Activated CD8-positive, alpha-beta memory T cell treated with anti-CD3 and anti-CD28 coated beads, Interleukin-2, amount 50 U/mL, for 4 hours (primary cell): ENCODE data around the gene PITX1.

ENCODE experiments used
- DNase-seq: peaks from one replicate; pipeline ENCODE4 v3.0.0-alpha.2; 2020

The PITX1 gene

DNA sequence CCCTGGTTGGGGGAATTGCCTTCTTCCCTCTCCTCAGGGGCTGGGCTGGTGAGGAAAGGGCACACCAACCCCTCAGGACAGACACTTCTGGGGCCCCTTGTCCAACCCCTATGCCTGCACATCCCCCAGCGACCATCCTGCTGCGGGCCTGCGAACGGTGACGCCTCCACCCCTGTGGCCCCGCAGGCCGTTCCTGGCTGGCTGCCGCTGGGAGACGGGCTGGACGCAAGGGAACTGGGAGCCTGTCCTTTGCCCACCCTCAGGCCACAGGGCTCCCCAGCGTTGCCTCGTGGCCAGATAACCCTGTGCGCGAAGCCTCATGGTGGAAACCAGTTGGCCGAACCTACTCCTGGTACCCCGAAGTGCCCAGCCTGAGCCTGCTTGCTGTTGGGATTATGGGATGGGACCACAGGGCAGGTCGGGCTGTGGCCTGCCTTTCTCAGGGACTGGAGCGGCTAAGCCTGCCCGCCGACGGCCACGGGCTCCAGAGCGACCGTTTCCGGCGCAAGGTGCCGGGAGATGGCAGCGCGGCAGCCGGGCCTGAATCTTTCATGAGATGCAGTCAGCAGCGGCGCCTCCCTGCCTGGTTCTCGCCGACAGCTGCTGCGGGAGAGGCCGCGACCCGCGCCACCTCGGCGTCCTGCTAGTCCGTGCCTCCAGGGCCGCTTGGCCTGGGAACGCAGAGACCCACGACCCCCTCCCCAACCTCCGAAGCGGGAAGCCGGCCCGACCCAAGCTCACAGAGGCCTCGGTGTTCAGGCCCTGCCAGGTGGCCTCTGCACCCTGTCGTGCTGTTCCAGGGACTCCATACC, 6.5 kb upstream of the PITX1 start:
- no peak for DNase-seq

DNA sequence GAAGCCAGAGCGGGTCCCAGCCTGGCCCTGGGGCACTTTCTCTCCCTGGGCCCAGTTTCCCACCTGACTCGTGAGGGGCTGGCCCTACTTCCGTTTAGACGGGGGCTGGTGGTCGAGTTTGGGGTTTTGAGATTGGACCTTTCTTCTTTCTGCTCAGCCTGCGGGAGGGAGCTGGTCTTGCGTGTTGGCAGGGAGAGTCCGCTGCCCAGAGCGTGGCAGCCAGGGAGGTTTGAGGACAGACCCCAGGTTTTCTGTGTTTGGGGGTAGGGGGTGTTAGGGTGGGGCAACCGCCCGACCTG, 6.0 kb upstream of the PITX1 start:
- DNase-seq = no peak

DNA sequence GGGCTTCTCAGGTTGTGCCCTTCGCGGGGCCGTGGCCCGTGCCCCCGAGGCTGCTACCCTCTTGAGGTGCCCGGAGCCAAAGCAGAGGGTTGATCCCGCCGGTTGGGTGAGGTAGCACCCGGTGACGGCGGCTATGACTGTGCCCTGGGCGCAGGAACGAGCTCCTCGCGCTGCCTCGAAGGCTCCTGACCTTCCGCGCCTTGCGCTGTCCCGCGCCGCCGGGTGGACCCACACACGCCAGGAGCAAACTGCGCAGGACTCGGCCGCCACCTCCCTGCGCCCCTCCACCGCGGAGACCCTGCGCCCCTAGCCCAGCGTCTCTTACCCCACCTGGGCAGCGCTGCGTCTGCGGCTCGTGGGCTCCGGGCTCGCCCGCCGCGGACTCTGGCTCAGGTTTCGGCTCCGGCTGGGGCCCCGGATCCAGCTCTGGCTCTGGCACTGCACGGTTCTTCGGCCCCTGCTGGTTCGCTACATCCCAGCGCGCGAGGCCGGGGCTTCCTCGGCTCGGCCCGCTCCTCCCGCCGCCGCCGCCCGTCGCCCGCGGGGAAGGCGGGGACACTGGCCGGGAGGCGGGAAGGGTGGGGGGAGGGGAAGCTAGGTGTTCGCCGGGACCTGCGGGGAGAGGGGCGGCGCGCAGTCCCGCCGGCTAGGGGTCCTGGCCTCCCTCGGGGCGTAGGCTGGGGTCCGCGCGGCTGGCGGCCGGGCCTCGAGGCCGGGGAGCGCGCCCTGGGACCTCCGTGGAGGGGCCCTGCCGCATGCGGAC, 5.4 kb upstream of the PITX1 start:
- DNase-seq = no peak

DNA sequence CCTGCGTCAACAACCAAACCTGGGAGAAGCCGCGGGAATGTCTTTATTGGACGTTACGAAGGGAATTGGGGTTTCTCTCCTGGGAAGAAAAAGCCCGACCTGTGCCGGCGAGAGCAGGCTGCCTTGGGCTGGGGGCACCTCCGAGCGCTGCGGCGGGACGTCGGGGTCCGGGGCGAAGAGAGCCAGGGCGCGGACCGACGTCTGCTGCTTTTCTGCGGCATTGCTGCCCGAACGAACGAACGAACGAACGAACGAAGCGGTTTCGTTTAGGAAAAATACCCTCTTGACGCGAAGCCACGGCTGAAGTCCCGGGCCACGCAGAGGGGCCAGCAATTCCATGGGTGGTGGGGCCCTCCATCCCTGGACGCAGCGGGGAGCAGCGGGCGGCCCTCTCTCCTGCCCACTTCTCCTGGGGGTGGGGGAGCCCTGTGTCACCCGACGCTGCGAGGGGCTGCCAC, 4.8 kb upstream of the PITX1 start:
- DNase-seq = no peak

DNA sequence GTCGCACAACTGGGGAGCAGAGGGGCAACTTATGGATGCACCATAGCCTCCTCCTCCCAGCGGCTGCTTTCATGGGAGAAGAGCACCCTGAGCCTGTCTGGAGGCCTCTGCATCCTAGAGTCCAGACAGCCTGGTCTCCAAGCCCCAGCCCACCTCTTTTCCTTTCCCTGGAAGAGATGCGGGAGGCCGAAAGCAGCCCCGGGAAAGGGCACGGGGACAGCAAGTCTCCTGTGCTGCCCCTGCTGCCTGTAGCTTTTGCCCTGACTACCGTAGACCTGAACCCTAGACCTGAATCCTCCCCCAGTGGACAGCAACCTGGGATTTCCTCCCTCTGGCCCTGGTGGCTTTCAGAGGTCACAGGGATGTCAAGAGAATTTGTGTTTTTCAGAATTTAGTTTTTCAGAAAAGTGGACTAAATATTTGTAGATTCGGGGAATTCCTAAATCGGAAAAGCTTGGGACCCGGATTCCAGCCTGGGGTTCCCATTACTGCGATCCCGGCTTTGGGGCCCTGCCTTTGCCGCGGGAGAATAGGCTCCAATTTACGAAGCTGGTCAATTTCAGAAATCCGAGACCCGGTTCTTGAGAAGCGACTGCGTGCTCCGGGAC, 4.3 kb upstream of the PITX1 start:
- no peak for DNase-seq

DNA sequence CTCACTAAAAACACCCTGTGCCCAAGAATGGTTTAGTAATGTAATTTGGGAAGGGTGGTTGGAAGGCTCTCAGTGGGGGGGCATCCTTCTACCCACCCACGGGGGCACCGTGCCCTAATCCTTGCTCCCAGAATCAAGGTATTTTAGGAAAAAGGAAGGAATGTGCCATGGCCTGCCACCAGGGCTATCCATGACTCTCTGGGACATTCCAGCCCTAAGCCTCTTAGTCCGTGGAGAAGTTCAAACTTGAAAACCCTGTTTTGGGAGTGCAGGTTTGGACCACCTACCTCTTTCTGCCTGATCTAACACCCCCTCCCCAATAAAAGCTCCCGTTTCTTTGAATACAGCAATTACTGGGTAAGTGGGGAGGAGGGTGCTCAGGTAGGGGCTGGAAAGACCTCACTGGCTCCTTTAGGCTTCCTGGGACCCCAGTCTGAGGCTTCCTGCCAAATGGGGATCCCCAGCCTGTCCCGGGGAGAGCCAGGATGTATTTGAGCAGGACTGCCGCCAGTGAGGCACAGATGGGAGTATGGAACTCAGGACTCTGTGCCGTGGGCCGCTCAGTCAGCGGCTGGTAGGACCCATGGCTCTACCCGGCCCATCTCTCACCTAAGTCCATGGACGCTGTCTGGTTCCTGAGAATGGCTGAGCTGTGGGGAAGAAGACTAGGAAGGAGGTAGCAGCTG, 3.6 kb upstream of the PITX1 start:
- no peak for DNase-seq

DNA sequence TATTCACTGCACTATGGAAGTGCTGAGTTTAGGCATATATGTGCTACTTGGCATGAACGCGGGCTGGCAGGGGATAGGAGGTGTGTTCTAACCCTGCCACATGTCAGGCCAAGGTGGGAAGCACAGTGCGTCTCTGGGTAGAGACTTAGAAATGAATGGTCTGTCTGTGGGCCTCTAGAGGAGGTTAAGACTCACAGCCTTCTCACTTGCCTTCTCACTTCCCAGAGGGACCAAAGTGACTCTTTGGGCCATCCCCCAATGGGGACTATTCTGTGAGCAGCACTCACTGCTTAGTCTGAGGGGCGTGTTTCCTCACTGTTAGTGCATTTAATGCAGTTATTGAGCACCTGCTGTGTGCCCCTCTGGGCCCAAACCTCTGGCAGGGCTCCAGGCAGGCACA, 2.4 kb upstream of the PITX1 start:
- DNase-seq = no peak

DNA sequence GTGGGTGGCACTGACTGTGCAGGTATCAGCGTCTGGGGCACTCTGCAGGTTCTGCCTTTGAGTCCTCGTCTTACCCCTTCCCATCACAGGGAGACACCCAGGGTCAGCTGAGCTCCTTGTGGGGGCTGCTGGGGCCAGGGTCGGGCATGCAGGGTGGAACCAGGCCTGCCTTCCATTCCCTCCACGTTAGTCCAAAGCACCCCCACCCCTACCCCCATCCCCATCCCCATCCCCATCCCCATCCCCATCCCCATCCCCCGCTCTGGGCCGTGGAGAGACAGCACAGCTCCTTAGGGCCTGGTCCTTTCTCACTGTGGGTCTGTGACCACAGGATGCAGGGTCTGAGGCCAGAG, 1.6 kb upstream of the PITX1 start:
- DNase-seq = no peak

DNA sequence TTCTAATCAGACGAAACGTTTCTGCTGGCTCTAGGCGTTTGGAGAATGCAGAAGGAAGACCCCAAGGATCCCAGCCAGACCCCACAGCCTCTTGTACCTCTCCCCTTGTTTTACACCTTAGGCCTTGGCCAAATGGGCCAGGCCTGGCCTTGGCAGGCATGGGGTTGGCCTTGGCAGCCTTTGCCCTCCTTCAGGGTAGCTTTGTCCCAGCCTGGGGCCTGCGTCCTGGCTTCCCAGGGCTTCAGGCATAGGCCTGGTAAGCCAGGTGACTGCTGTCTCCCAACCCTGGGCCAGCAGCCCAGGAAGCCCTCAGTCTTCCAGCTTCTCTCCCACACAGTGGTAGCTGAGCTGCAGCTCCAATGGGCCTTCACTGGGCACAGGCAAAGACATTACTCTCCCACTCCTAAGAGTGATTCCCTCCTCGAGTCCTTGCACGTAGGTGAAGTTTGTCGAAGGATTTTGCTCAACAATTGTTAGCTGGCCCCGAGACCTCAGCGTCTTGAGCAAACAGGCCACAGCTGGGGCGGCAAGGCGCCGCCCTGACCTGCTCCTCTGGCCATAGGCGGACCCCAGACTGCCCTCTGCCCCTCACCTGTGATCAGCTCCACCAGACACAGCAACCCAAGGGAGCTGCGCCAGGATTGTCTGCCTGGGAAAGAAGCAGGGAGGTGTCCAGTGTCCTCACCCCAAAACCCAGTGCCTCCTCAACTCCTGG, 1.1 kb upstream of the PITX1 start:
- DNase-seq = no peak

DNA sequence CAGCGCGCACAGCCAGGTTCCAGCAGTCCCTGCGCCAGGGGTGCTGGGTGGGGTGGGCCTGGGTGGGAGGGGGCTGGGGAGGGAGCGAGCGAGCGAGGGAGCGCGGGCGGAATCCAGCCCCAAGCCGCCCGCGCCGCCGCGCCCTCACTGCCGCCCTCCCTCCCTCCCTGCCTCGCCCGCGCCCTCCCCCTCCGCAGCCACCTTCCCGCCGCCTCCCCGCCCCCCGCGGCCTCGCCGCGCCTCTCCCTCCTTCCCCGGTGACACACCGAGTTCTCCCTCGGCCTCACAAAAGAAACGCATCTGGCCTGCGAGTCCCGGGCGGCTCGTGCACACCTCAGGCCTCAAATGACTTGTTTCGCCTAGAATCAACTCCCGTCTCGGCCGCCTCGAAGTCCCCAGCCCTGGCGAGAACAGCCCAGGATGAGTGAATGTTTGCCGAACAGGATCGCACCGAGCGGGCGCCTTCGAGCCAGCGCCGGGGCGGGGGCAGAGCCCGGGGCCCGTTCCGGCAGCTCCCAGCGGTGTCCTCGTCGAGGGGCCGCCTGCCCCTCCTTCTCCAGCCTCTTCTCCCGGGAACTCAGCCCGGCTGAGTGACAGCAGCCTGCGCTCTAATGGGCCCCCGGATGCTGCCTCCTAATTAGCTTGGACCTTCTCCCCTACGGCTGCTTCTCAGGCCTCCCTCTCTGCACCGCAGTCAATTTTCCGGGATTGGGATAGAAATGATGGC, 371 bp upstream of the PITX1 start:
- DNase-seq = peak; percentile 25

DNA sequence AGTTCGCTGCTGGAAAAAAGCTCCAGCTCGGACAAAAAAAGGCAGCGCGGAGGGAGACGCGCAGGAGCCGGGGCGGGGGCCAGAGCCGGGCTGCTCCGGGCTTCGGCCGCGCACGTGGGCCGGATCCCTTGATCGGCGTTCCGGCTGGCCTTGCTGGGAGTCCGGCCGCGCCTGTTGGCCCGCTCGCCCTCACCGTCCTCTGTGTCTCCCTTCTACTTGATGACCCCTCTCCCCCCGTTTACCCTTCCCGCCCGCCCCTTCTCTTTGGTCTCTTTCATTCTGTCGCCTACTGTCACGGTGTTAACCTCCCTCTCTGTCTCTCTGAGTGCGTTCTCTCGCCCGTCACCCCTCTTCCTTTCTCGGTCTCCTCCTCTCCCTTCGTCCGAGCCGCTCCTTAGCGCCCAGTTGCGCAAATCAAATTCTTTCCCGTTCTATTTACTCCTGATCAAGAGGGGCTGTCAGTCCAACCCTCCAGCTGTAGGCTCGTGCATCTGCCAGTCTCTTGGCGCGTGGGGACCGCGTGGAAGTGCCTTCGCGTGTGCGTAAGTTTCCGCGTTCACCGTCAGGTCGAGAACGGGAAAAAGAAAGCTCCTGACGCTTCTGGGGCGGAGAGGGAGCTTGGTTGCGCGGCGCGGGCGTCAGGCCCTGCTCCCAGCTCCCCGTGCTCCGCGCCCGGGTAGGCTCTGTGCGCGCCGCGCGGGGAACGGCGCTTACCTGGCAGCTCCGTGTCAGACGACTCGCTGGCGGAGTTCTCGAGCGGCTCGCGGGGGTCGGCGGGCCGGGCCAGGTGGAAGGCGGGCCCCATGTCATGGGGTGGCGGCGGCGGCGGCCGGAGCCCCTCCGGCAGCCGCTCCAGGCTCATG, 798 bp downstream of the PITX1 start:
- DNase-seq = no peak

DNA sequence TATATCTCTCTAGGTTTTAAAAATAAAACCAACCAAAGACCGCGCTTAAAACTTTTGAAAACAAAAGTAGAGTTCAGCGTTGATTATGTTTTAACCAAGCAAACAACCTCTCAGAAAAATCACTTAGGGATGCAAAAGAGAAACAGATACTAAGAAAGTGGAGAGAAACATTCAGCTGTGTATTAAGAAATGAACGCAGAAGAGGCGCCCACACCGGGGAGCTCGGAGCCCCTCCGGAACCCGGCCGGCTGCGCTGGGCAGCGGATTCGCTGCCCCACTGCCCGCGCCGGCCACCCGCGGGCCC, 1.4 kb downstream of the PITX1 start:
- no peak for DNase-seq

DNA sequence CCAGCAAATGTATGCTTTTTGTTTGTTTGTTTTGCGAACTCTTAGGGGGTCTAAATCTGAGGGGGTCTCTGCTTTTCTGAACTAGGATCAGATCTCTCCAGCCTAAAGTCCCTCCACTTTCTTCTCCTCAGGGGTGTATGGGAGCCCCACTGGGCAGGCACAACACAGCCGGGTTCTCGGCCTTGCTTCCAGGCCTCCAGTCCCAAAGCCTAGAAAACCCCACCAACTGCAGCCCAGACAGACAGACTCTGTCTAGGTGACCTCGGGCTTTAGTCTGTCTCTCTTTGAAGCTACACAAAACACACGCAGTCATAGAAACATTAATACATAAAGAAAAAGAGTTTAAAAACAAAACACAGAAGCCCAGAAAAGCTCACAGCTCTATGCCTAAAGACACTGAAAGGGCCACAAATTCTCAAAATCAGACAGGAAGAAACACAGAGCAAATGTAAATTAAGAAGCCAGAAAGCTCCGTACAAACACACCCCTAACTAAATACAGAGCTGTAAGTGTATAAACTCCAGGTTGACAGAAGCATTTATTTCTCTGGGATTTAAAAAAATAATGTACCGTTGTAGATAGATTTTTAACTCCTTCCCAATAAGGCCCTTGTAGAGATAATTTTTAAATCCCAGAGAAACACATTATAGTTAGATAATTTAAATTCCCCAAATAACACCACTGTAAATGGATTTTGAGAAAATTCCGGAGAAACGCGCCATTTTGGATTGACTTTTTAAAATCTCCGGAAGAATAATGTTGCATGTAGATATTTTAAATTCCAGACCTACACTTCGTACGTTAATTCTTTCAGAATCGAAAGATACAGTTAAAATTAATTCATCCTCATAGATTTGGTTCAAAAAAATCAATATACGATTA, 2.0 kb downstream of the PITX1 start:
- DNase-seq = no peak

DNA sequence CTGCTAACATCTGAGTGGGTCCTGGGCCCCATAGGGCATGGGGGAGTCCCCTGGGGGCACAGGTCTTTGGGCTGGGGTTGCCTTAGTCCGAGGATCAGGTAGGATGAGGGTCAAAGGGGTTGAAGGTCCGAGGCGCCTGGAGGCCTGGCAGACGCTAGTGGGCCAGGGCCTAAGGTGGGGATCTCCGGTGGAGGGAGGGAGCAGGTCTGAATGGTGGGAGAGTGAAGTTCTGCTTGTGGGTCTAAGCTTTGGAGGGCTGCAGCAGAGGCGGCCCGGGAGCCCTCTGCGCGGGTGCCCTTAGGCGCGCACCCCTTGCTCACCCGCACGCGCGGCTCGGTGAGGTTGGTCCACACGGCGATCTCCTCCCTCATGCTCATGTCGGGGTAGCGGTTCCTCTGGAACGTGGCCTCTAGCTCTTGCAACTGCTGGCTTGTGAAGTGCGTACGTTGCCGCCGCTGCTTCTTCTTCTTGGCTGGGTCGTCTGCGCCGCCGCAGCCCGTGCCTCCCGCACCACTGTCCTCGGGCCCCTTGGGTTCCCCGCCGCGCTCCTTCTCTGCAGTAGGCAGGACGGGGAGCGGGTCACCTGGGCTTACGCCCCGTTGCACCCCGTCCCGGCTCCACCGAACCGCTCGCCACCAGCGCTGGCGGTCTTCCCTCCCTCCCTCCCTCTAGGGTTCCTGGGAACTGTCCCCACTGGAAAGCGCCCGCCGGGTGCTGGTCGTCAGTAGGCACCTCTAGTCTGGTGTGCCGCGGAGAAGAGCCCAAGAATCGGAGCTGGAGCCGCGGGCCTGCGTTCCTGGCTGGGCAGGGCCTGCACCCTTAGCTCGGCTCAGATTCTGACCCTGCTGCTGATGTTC, 2.8 kb downstream of the PITX1 start:
- DNase-seq = no peak

DNA sequence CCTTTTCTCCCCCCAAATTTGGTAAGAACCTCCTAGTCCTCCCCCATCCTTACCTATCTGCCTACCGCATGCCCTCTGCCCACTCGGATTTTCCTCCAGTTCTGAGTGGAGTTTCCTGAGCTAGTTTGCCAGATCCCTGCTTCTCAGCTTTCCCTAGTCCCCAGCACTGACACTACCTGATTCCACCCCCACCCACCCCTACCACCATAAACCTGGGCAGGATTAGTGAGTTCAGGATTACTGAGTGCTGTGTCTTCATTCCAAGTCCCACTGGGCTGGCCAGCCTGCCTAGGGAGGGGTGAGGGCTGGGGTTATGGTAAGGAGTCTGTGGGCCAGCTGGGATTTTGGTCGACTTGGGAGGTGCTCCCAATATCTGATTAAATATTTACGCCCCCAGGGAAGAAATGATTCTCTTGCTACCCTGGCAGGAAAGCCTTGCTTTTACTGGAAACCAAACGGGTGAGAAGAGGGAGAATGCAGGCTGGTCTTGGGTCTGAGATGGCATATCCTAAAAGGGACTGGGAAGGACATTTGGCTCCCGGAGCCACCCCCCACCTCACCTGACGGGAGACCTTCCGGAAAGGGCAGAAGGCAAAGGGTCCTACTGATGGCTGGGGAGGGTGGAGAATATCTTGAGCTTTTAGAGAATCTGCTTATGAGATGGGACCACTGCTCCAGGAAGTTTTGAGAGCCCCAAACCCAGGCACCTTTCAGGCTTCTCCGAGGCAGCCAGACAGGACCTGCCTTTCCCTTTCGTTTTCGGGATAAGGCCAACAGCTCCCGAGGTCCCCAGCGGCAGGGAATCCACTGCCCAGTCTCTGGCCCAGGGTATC, 3.7 kb downstream of the PITX1 start:
- DNase-seq = no peak

DNA sequence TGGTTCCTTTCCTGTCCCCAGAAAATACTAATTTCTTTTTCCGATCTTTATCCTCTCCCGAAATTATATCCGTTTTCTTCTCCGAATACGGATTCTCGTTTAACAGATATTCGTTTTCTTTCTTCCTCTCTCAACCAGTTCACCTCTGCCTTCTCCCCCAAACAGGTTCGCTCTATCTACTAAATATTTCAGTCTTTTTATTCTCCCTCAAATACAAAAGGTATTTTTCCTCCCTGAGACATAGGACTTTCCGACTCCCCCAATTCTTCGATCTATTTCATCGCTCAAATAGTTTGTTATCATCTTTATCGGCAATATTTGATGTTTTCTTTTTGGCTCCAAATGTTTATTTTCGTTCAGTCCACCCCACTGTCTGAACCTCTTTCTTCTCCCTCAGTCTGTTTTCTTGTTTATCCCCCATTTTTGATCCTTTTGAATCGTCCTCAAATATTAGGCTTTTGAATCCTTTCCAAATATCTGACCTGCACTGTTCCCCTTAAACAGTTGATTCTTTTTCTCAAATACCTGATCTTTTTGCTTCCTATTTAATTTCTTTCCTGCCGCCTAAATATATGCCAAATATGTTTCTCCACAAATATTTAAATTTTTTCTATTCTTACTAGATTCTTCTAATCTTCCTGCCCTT, 4.4 kb downstream of the PITX1 start:
- no peak for DNase-seq

DNA sequence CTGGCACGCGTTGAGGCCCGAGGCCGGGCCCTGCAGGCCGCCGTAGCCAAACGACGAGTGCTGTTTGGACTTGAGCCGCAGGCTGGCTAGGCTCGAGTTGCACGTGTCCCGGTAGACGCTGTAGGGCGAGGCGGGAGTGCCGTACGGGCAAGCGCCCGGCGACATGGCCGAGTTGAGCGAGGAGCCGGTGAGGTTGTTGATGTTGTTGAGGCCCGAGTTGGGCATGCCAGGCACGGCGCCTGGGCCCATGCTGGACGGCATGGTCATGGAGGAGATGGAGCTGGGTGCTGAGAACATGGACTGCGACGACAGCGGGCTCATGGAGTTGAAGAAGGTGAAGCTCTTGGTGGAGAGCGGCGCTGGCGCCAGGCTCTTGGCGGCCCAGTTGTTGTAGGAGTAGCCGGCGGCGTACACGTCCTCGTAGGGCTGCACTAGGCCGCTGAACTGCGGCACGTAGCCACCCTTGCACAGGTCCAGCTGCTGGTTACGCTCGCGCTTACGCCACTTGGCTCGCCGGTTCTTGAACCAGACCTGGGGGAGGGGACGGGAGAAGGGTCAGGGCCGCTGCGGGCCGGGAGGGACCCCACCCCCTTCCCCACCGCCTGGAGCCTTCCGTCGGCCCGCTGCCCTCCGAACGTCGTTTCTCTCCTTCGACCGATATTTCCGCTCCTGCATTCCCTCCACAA, 5.1 kb downstream of the PITX1 start:
- DNase-seq = no peak
